Chondrocyte (in vitro differentiated cells): ENCODE data around the gene NBEA. TPM values are rescaled to one million over a fixed set of nuclear protein-coding genes. Genes with fewer than 3 reads are reported as not detected.

ENCODE experiments used
- DNase-seq: peaks from one replicate; pipeline ENCODE4 v3.0.0; 2021; ENCODE audit warnings: mixed read lengths, low spot score
- H3K27ac Mint-ChIP-seq: one replicate; pipeline ENCODE4 v1.8.0; 2021; ENCODE audit warnings: mild to moderate bottlenecking, moderate library complexity, mixed read lengths; ENCODE audit not compliant: unreplicated experiment
- H3K27me3 Mint-ChIP-seq: 2 replicates; pipeline ENCODE4 v1.8.0; 2021; ENCODE audit warnings: low read depth, mixed read lengths
- H3K36me3 Mint-ChIP-seq: 2 replicates; pipeline ENCODE4 v1.8.0; 2021; ENCODE audit warnings: low read depth, mixed read lengths
- H3K4me1 Mint-ChIP-seq: 2 replicates; pipeline ENCODE4 v1.8.0; 2021; ENCODE audit warnings: low read depth, mild to moderate bottlenecking, mixed read lengths
- H3K4me3 Mint-ChIP-seq: one replicate; pipeline ENCODE4 v1.8.0; 2021; ENCODE audit warnings: mild to moderate bottlenecking, moderate library complexity, mixed read lengths; ENCODE audit not compliant: unreplicated experiment
- H3K9me3 Mint-ChIP-seq: 2 replicates; pipeline ENCODE4 v1.8.0; 2021; ENCODE audit warnings: low read depth, mixed read lengths
- total RNA-seq: library from RNA; stranded (reverse); gene quantifications from 3 replicates; pipeline ENCODE4 v1.2.1, GENCODE V29; 2021
- TF ChIP-seq, protein P1 (sequence below): fragments of 200-600 bp; sonication (generic); IDR thresholded peaks from 2 replicates; pipeline ENCODE4 v1.5.0; 2021; ENCODE audit warnings: antibody characterized with exemption, mild to moderate bottlenecking, moderate library complexity

Gene NBEA
- total RNA-seq, 1 donor from 2014 or later, result 4.9 TPM

DNA sequence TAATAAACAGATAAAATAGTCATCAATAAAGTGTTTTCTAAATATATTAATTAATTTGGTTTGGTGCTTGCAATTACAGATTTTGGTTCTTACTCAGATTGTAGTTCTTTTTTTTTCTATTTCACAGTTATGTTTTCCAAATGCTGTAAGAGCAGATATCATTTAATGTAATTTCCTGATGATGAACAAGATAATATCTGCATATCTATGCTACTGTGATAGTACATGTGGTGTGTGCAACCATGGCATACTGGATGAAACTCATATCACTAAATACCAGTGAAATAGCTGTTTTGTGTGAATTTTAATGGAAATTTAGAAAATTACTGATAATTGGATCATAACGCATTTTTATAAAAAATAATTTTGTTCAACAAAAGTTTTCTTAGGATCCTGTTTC is 623.2 kb downstream of the NBEA start:
- H3K9me3 Mint-ChIP-seq, result no peaks in the 10 kb centered on the region
- no peaks in the 10 kb centered on the region for H3K27me3 Mint-ChIP-seq
- H3K27ac Mint-ChIP-seq, result no peak overlapping the region
- H3K4me3 Mint-ChIP-seq, result no peak overlapping the region
- no peaks in the 10 kb centered on the region for H3K4me1 Mint-ChIP-seq
- TF ChIP-seq, protein P1, sequence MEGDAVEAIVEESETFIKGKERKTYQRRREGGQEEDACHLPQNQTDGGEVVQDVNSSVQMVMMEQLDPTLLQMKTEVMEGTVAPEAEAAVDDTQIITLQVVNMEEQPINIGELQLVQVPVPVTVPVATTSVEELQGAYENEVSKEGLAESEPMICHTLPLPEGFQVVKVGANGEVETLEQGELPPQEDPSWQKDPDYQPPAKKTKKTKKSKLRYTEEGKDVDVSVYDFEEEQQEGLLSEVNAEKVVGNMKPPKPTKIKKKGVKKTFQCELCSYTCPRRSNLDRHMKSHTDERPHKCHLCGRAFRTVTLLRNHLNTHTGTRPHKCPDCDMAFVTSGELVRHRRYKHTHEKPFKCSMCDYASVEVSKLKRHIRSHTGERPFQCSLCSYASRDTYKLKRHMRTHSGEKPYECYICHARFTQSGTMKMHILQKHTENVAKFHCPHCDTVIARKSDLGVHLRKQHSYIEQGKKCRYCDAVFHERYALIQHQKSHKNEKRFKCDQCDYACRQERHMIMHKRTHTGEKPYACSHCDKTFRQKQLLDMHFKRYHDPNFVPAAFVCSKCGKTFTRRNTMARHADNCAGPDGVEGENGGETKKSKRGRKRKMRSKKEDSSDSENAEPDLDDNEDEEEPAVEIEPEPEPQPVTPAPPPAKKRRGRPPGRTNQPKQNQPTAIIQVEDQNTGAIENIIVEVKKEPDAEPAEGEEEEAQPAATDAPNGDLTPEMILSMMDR, result no peak
- no peak for DNase-seq
- no peaks in the 10 kb centered on the region for H3K36me3 Mint-ChIP-seq

DNA sequence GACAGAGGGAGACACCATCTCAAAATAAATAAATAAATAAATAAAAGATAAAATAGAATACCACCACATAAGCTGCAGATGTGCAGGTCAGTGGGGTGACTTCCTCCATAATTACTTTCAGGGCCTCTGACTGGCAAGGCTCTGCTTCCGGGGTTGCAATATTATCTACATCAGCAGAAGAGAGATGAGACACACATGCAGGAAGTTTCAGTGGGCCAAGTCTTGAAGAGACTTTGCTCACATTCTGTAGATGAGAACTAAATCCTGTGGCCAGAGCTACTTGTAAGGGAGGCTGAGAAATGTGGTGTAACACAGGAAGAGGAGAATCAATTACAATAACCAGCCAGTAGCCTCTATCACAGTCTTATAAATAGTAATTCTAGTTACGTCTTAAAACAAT is 624.3 kb downstream of the NBEA start:
- Mint-ChIP-seq H3K36me3 (no peaks in the 10 kb centered on the region), H3K4me1 (no peaks in the 10 kb centered on the region), H3K27ac (no peak overlapping the region), H3K4me3 (no peak overlapping the region), H3K9me3 (no peaks in the 10 kb centered on the region), H3K27me3 (no peaks in the 10 kb centered on the region)
- DNase-seq, result no peak
- TF ChIP-seq, protein P1, result no peak

DNA sequence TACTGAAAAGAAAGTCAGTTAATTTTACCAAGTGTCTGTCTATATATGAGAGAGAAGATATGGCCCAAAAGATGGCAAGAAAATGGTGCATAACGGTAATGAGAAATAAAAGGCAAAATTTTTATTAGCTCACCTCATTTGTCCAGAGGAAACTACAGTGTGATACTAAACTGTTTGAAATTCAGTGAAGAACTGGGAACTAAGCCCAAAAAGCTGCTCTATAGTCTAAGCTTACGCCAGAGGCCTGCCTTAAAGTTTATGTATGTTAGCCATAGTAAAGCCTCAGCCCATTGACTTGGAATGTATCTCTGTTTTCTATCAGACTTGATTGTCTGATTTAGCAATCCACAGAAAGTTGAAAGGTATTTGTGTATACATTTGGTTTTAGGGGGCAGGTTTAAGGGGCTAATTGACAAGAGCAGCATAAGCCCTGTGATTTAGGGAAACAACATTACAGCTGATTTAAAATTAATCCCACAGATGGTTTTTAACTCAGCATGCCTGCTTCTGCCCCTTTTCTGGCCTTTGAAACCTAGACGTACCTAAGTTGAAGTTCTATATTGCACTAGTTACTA is 625.4 kb downstream of the NBEA start:
- DNase-seq, result no peak
- no peaks in the 10 kb centered on the region for H3K9me3 Mint-ChIP-seq
- TF ChIP-seq, protein P1, result no peak
- H3K4me1 Mint-ChIP-seq, result no peaks in the 10 kb centered on the region
- H3K36me3 Mint-ChIP-seq, result no peaks in the 10 kb centered on the region
- H3K27me3 Mint-ChIP-seq, result no peaks in the 10 kb centered on the region
- H3K27ac Mint-ChIP-seq, result no peak overlapping the region
- H3K4me3 Mint-ChIP-seq, result no peak overlapping the region

DNA sequence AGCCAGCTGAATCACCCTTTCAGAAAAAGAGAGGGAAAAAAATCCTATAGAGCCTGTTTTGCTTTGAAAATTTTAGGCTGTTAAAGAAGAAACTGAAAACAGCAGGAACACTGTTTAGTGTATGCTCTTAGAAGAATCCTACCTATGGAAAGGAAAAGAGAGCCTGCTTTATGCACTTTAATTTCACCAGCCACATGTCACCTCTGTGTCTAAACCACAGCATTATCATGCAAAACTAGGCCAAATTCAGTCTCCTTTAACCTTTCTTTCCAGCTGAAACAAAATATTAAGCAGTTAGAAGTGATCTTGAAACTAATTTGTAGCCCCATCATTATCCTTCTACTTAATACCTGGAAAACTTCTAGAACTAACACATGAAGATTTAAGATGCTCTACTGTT is 631.6 kb downstream of the NBEA start:
- Mint-ChIP-seq H3K4me3 (no peak overlapping the region), H3K36me3 (no peaks in the 10 kb centered on the region), H3K27me3 (no peaks in the 10 kb centered on the region), H3K9me3 (no peaks in the 10 kb centered on the region), H3K27ac (no peak overlapping the region), H3K4me1 (no peaks in the 10 kb centered on the region)
- no peak for DNase-seq
- TF ChIP-seq, protein P1, result no peak

DNA sequence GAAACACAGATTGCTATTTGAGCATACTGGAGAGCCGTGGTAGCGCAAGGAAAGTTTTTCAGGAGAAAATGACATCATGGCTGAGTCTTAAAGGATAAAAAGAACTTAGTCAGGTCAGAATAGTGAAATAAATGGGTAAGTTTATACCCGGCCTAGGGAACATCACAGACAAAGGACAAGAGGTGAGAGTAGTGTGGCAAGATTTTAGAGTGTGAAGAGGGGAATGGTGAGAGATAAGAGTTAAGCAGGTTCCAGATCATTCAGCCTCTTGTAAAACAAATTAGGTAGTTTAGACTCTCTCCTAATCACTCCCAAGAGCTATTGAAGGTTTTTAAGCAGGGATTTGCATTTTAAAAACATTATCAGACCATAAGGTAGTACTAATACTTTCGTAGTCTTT is 650.4 kb downstream of the NBEA start:
- peaks cover 3% of the 10 kb centered on the region for H3K4me1 Mint-ChIP-seq
- no peaks in the 10 kb centered on the region for H3K27me3 Mint-ChIP-seq
- TF ChIP-seq, protein P1, result no peak
- H3K9me3 Mint-ChIP-seq, result no peaks in the 10 kb centered on the region
- H3K36me3 Mint-ChIP-seq, result no peaks in the 10 kb centered on the region
- H3K4me3 Mint-ChIP-seq, result no peak overlapping the region
- H3K27ac Mint-ChIP-seq, result no peak overlapping the region
- DNase-seq, result no peak
